GM12878 (cell line): ENCODE data around the gene ANO8. TPM values are rescaled to one million over a fixed set of nuclear protein-coding genes. Genes with fewer than 3 reads are reported as not detected.

Experiments used
- ATF7 ChIP-seq: fragments of 450-650 bp; IDR thresholded peaks from 2 replicates; pipeline ENCODE4 v1.6.1; 2016; ENCODE audit warnings: low read depth, mild to moderate bottlenecking
- BMI1 ChIP-seq: fragments of 450-650 bp; IDR thresholded peaks from 2 replicates; pipeline ENCODE4 v1.6.1; 2016; ENCODE audit warnings: mild to moderate bottlenecking, moderate library complexity, borderline replicate concordance
- CBX3 ChIP-seq: fragments of 200-600 bp; sonication (generic); IDR thresholded peaks from 2 replicates; pipeline ENCODE4 v1.6.1; 2016; ENCODE audit warnings: low read depth, borderline replicate concordance
- ESRRA ChIP-seq: IDR thresholded peaks from 2 replicates; pipeline ENCODE4 v1.6.1; 2012; ENCODE audit warnings: mild to moderate bottlenecking, low read length, improper control_type of control experiment
- ETV6 ChIP-seq, 2 experiments: fragments of 450-650 bp in 1 of 2; IDR thresholded peaks in 1 of 2; conservative IDR thresholded peaks in 1 of 2; 2 replicates each; pipeline ENCODE4 v1.6.1; 2014; ENCODE audit warnings: antibody characterized with exemption in 1 of 2, borderline replicate concordance in 1 of 2, low read depth in 1 of 2, mild to moderate bottlenecking in 1 of 2, moderate library complexity in 1 of 2
- EZH2 ChIP-seq: IDR thresholded peaks from 2 replicates; pipeline ENCODE4 v1.6.1; 2012; ENCODE audit warnings: low read depth, mild to moderate bottlenecking, control low read depth, inconsistent platforms, low read length, borderline replicate concordance; ENCODE audit not compliant: control insufficient read depth
- HCFC1 ChIP-seq: fragments of 150-350 bp; IDR thresholded peaks from 2 replicates; pipeline ENCODE4 v1.6.1; 2014; ENCODE audit warnings: low read length
- HDAC6 ChIP-seq: fragments of 200-600 bp; sonication (generic); IDR thresholded peaks from one replicate; pipeline ENCODE4 v1.8.0; 2017; ENCODE audit warnings: antibody characterized with exemption; ENCODE audit not compliant: unreplicated experiment
- HDGF ChIP-seq: fragments of 450-650 bp; IDR thresholded peaks from 2 replicates; pipeline ENCODE4 v1.6.1; 2016; ENCODE audit warnings: antibody characterized with exemption
- NBN ChIP-seq: fragments of 450-650 bp; IDR thresholded peaks from 2 replicates; pipeline ENCODE4 v1.6.1; 2016
- POLR2AphosphoS5 ChIP-seq: IDR thresholded peaks from 2 replicates; pipeline ENCODE4 v1.6.1; 2011; ENCODE audit warnings: mild to moderate bottlenecking, low read length, inconsistent platforms
- RFX5 ChIP-seq: IDR thresholded peaks from 2 replicates; pipeline ENCODE4 v1.6.1; 2011; ENCODE audit warnings: low read depth, low read length, improper control_type of control experiment
- SPI1 ChIP-seq: IDR thresholded peaks from 2 replicates; pipeline ENCODE4 v1.6.1; 2011; ENCODE audit warnings: low read depth, mild to moderate bottlenecking, low read length, moderate library complexity, borderline replicate concordance; ENCODE audit not compliant: insufficient read depth
- STAT1 ChIP-seq: fragments of 450-650 bp; conservative IDR thresholded peaks from 2 replicates; pipeline ENCODE4 v1.6.1; 2014; ENCODE audit warnings: antibody characterized with exemption, mild to moderate bottlenecking
- TARDBP ChIP-seq: IDR thresholded peaks from 2 replicates; pipeline ENCODE4 v1.6.1; 2016; ENCODE audit warnings: borderline replicate concordance
- TCF3 ChIP-seq: IDR thresholded peaks from 2 replicates; pipeline ENCODE4 v1.6.1; 2012; ENCODE audit warnings: low read depth, mild to moderate bottlenecking, low read length, borderline replicate concordance; ENCODE audit not compliant: insufficient read depth
- ZBED1 ChIP-seq: IDR thresholded peaks from 2 replicates; pipeline ENCODE4 v1.6.1; 2016; ENCODE audit warnings: borderline replicate concordance
- ZSCAN29 ChIP-seq: fragments of 450-650 bp; IDR thresholded peaks from 2 replicates; pipeline ENCODE4 v1.6.1; 2017; ENCODE audit warnings: mild to moderate bottlenecking, moderate library complexity
- polyA plus RNA-seq, 11 experiments: library from polyadenylated mRNA; depleted of rRNA in 4 of 11; unstranded in 6 of 11; stranded (reverse) in 5 of 11; fragments of >200 nt; fragmentation: Nextera tagmentation in 4 of 11; fragmentation: Illumina TruSeq in 1 of 11; extraction: Ambion mirVana in 4 of 11; extraction: Trizol in 1 of 11; gene quantifications; 1 replicate in 1 of 11; 2 replicates in 10 of 11; pipeline versions ENCODE4 v1.2.1 to v1.2.3, GENCODE V29; 2011 to 2016; ENCODE audit warnings: inconsistent platforms in 2 of 11, missing spikeins in 2 of 11, low read depth in 1 of 11
- total RNA-seq, 4 experiments: library from RNA; depleted of rRNA in 3 of 4; stranded (reverse); fragments of >200 nt in 3 of 4; fragmentation: Illumina TruSeq in 1 of 4; extraction: Trizol in 1 of 4; gene quantifications; 2 replicates each; pipeline versions ENCODE4 v1.2.1 to v1.2.3, GENCODE V29; 2013 to 2021
- TF ChIP-seq, protein P1 (sequence below): IDR thresholded peaks from 2 replicates; pipeline ENCODE4 v1.6.1; 2012; ENCODE audit warnings: low read depth, low read length, improper control_type of control experiment
- TF ChIP-seq, protein P2 (sequence below): fragments of 450-650 bp; IDR thresholded peaks from 2 replicates; pipeline ENCODE4 v1.6.1; 2017; ENCODE audit warnings: mild to moderate bottlenecking, low read depth, inconsistent platforms; ENCODE audit not compliant: poor library complexity, severe bottlenecking
- TF ChIP-seq, protein P3 (sequence below): IDR thresholded peaks from 2 replicates; pipeline ENCODE4 v1.6.1; 2011; ENCODE audit warnings: mild to moderate bottlenecking, low read depth, low read length, moderate library complexity; ENCODE audit not compliant: insufficient replicate concordance
- TF ChIP-seq, protein P4 (sequence below): IDR thresholded peaks from 2 replicates; pipeline ENCODE4 v1.6.1; 2012; ENCODE audit warnings: improper control_type of control experiment, low read depth, low read length; ENCODE audit not compliant: insufficient replicate concordance

Gene ANO8
- total and polyA plus RNA-seq, 10 of the 15 experiments (the other 5 are each of a cell fraction or from before 2014, with no cell fraction given) = 0.04 to 6.7 (median 1.1) TPM

DNA sequence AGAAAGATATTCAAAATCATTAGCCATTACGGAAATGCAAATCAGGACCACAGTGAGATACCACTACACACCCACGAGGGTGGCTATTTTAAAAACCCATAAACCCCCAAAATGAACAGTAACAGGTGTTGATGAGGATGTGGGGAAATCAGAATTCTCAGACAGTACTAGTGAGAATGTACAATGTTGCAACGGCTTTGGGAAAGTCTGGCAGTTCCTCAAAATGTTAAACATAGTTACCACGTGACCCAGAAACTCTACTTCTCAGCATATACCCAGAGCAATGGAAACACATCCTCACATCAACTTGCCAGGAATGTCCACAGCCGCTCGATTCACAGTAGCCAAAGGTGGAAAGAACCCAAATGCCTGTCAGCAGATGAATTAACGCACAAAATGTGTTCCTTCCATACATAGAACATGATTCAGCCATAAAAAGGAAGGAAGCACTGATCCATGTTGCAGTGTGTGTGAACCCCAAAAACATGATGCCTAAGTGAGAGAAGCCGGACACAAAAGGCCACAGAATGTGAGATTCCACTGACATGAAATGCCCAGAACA, 35.5 kb upstream of the ANO8 start (continued):
- TF ChIP-seq, protein P1, sequence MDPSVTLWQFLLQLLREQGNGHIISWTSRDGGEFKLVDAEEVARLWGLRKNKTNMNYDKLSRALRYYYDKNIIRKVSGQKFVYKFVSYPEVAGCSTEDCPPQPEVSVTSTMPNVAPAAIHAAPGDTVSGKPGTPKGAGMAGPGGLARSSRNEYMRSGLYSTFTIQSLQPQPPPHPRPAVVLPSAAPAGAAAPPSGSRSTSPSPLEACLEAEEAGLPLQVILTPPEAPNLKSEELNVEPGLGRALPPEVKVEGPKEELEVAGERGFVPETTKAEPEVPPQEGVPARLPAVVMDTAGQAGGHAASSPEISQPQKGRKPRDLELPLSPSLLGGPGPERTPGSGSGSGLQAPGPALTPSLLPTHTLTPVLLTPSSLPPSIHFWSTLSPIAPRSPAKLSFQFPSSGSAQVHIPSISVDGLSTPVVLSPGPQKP = no peak
- TF ChIP-seq HDGF (no peak), CBX3 (no peak), TARDBP (no peak), ETV6 (conservative IDR thresholded peaks at IDR 0.05 in 1 of 2, IDR thresholded peaks at IDR 0.05 in 1 of 2; ENCODE audit: borderline replicate concordance in 1 of 2, low read depth in 1 of 2) (peak in 1 of 2 experiments; percentile 84; a peak in 2 of 4 replicates), NBN (peak; percentile 90; the same call in 1 of the 2 replicates), BMI1 (no peak; the same call in 1 of the 2 replicates), STAT1 (no peak; the same call in 1 of the 2 replicates), TCF3 (peak; percentile 75; the same call in 1 of the 2 replicates), ZBED1 (peak; percentile 46; the same call in 1 of the 2 replicates), RFX5 (no peak), HDAC6 (no peak), ATF7 (peak; percentile 81), ZSCAN29 (no peak), EZH2 (no peak), HCFC1 (no peak), SPI1 (peak; percentile 91), POLR2AphosphoS5 (no peak), ESRRA (no peak)
- TF ChIP-seq, protein P2, sequence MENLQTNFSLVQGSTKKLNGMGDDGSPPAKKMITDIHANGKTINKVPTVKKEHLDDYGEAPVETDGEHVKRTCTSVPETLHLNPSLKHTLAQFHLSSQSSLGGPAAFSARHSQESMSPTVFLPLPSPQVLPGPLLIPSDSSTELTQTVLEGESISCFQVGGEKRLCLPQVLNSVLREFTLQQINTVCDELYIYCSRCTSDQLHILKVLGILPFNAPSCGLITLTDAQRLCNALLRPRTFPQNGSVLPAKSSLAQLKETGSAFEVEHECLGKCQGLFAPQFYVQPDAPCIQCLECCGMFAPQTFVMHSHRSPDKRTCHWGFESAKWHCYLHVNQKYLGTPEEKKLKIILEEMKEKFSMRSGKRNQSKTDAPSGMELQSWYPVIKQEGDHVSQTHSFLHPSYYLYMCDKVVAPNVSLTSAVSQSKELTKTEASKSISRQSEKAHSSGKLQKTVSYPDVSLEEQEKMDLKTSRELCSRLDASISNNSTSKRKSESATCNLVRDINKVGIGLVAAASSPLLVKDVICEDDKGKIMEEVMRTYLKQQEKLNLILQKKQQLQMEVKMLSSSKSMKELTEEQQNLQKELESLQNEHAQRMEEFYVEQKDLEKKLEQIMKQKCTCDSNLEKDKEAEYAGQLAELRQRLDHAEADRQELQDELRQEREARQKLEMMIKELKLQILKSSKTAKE = peak; percentile 91
- TF ChIP-seq, protein P3, sequence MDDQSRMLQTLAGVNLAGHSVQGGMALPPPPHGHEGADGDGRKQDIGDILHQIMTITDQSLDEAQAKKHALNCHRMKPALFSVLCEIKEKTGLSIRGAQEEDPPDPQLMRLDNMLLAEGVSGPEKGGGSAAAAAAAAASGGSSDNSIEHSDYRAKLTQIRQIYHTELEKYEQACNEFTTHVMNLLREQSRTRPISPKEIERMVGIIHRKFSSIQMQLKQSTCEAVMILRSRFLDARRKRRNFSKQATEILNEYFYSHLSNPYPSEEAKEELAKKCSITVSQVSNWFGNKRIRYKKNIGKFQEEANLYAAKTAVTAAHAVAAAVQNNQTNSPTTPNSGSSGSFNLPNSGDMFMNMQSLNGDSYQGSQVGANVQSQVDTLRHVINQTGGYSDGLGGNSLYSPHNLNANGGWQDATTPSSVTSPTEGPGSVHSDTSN = no peak
- TF ChIP-seq, protein P4, sequence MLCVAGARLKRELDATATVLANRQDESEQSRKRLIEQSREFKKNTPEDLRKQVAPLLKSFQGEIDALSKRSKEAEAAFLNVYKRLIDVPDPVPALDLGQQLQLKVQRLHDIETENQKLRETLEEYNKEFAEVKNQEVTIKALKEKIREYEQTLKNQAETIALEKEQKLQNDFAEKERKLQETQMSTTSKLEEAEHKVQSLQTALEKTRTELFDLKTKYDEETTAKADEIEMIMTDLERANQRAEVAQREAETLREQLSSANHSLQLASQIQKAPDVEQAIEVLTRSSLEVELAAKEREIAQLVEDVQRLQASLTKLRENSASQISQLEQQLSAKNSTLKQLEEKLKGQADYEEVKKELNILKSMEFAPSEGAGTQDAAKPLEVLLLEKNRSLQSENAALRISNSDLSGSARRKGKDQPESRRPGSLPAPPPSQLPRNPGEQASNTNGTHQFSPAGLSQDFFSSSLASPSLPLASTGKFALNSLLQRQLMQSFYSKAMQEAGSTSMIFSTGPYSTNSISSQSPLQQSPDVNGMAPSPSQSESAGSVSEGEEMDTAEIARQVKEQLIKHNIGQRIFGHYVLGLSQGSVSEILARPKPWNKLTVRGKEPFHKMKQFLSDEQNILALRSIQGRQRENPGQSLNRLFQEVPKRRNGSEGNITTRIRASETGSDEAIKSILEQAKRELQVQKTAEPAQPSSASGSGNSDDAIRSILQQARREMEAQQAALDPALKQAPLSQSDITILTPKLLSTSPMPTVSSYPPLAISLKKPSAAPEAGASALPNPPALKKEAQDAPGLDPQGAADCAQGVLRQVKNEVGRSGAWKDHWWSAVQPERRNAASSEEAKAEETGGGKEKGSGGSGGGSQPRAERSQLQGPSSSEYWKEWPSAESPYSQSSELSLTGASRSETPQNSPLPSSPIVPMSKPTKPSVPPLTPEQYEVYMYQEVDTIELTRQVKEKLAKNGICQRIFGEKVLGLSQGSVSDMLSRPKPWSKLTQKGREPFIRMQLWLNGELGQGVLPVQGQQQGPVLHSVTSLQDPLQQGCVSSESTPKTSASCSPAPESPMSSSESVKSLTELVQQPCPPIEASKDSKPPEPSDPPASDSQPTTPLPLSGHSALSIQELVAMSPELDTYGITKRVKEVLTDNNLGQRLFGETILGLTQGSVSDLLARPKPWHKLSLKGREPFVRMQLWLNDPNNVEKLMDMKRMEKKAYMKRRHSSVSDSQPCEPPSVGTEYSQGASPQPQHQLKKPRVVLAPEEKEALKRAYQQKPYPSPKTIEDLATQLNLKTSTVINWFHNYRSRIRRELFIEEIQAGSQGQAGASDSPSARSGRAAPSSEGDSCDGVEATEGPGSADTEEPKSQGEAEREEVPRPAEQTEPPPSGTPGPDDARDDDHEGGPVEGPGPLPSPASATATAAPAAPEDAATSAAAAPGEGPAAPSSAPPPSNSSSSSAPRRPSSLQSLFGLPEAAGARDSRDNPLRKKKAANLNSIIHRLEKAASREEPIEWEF = no peak
